Peyer's patch (tissue), 4 donors: ENCODE results near the gene AKAP12. TPM values are rescaled to one million over a fixed set of nuclear protein-coding genes. Genes with fewer than 3 reads are reported as not detected.

Experiments
- DNase-seq, 3 donors: peaks; one replicate each; pipeline ENCODE4 v3.0.0-alpha.2; 2017 to 2019
- H3K27ac ChIP-seq, 4 donors: fragments of 200-600 bp; sonication (generic); one replicate each; pipeline ENCODE4 v1.5.1; 2016 to 2019
- H3K27me3 ChIP-seq, 2 donors: fragments of 200-600 bp; sonication (generic); one replicate each; pipeline ENCODE4 v1.5.1; 2019
- H3K36me3 ChIP-seq, 3 donors: fragments of 200-600 bp; sonication (generic); one replicate each; pipeline ENCODE4 v1.5.1; 2016 to 2019
- H3K4me1 ChIP-seq, 4 donors: fragments of 200-600 bp; sonication (generic); one replicate each; pipeline ENCODE4 v1.5.1; 2016 to 2019
- H3K4me3 ChIP-seq, 4 donors: fragments of 200-600 bp; sonication (generic); 1 replicate in 3 of 4; 2 replicates in 1 of 4; pipeline ENCODE4 v1.5.1; 2016 to 2019; ENCODE audit warnings: mild to moderate bottlenecking in 1 of 4
- H3K9me3 ChIP-seq, 4 donors: fragments of 200-600 bp; sonication (generic); one replicate each; pipeline ENCODE4 v1.5.1; 2016 to 2019; ENCODE audit warnings: mild to moderate bottlenecking in 1 of 4
- CTCF ChIP-seq, 6 experiments: fragments of 450-650 bp in 4 of 6; fragments of 200-600 bp in 2 of 6; sonication (generic) in 1 of 6; IDR thresholded peaks; one replicate each; pipeline ENCODE4 v1.5.1; 2017 to 2019; ENCODE audit warnings: antibody characterized with exemption in 6 of 6, mild to moderate bottlenecking in 3 of 6, moderate library complexity in 1 of 6
- POLR2A ChIP-seq, 2 donors: fragments of 450-650 bp; IDR thresholded peaks; one replicate each; pipeline ENCODE4 v1.5.1; 2017; ENCODE audit warnings: antibody characterized with exemption in 2 of 2, mild to moderate bottlenecking in 2 of 2, moderate library complexity in 2 of 2
- small RNA-seq, 2 donors: library from RNA; depleted of rRNA; stranded (forward); fragments of <200 nt; gene quantifications; one replicate each; pipeline ENCODE3, GENCODE V24; 2016
- total RNA-seq, 4 donors: library from RNA; depleted of rRNA; stranded (reverse); fragments of >200 nt; gene quantifications; one replicate each; pipeline ENCODE4 v1.1.0, GENCODE V29; 2016

The AKAP12 gene
- total RNA-seq, 4 donors from 2014 or later: 6.5 to 54.5 (median 23.8) TPM

- TF ChIP-seq POLR2A (IDR thresholded peaks at IDR 0.05): no peak
- TF ChIP-seq CTCF (IDR thresholded peaks at IDR 0.05): no peak
- H3K27ac ChIP-seq: no peak overlapping the region
Measured at GRCh38 chr6:151399679-151400078, 159.9 kb downstream of the AKAP12 start.

GRCh38 chr6:151400473-151400872 is 160.7 kb downstream of the AKAP12 start:
- H3K9me3 ChIP-seq: no peaks in the 10 kb centered on the region
- H3K4me1 ChIP-seq: peaks cover 0 to 5% (median 0%) of the 10 kb centered on the region in 4 donors
- TF ChIP-seq POLR2A (IDR thresholded peaks at IDR 0.05): no peak
- no peak for TF ChIP-seq CTCF (IDR thresholded peaks at IDR 0.05)
- H3K4me3 ChIP-seq: no peak overlapping the region
- peaks cover 0 to 25% (median 0%) of the 10 kb centered on the region in 3 donors for H3K36me3 ChIP-seq
- DNase-seq: no peak
- no peak overlapping the region for H3K27ac ChIP-seq
- no peaks in the 10 kb centered on the region for H3K27me3 ChIP-seq

More at GRCh38 chr6:151399679-151400078, 159.9 kb downstream of the AKAP12 start:
- no peaks in the 10 kb centered on the region for H3K9me3 ChIP-seq
- no peak overlapping the region for H3K4me3 ChIP-seq
- peaks cover 0 to 5% (median 1%) of the 10 kb centered on the region in 4 donors for H3K4me1 ChIP-seq
- DNase-seq: no peak
- H3K27me3 ChIP-seq: no peaks in the 10 kb centered on the region
- H3K36me3 ChIP-seq: peaks cover 0 to 19% (median 0%) of the 10 kb centered on the region in 3 donors

- Histone ChIP-seq H3K4me1 (no peaks in the 10 kb centered on the region), H3K27ac (no peak overlapping the region), H3K36me3 (peaks cover 0 to 25% (median 0%) of the 10 kb centered on the region in 3 donors), H3K9me3 (no peaks in the 10 kb centered on the region), H3K4me3 (no peak overlapping the region), H3K27me3 (no peaks in the 10 kb centered on the region)
- TF ChIP-seq POLR2A (IDR thresholded peaks at IDR 0.05) (no peak), CTCF (IDR thresholded peaks at IDR 0.05) (no peak)
- no peak for DNase-seq
Measured at GRCh38 chr6:151402228-151402627, 162.5 kb downstream of the AKAP12 start.

GRCh38 chr6:151403919-151404308 is 164.1 kb downstream of the AKAP12 start:
- Histone ChIP-seq H3K36me3 (peaks cover 0 to 33% (median 0%) of the 10 kb centered on the region in 3 donors), H3K4me3 (no peak overlapping the region), H3K4me1 (no peaks in the 10 kb centered on the region), H3K27ac (no peak overlapping the region), H3K27me3 (no peaks in the 10 kb centered on the region), H3K9me3 (no peaks in the 10 kb centered on the region)
- no peak for TF ChIP-seq POLR2A (IDR thresholded peaks at IDR 0.05)
- TF ChIP-seq CTCF (IDR thresholded peaks at IDR 0.05): no peak
- DNase-seq: no peak

Small RNA genes lying within 50 kb of the gene (small RNA-seq; reads per million reads assigned to genes)
- gene RF00019: 0 reads per million in 2 donors
- gene RNU6-1247P: 0 reads per million in 2 donors
- gene RNU6-300P: 0 reads per million in 2 donors
- 0 to 0.12 reads per million in 2 donors for gene RNY4P20

Other genes with a start within 250 kb of the AKAP12 start
- gene ZBTB2, start 151.6 kb downstream of the AKAP12 start, total RNA-seq: 10 to 100 TPM in 1 of 4 donors, 1 to 10 TPM in 3; 7.3 to 12.4 (median 9.9) TPM
- gene RMND1, start 212.2 kb downstream of the AKAP12 start, total RNA-seq: 10 to 100 TPM; 18.2 to 50.3 (median 35.6) TPM